Hematopoietic multipotent progenitor cell treated with erythropoietin and hydrocortisone succinate and interleukin-3 and kit ligand, for 8 days (in vitro differentiated cells): ENCODE measurements around the gene EPHB1.

ENCODE experiments used
- DNase-seq: peaks from one replicate; pipeline ENCODE4 v3.0.0-alpha.2; 2015

The EPHB1 gene

DNA sequence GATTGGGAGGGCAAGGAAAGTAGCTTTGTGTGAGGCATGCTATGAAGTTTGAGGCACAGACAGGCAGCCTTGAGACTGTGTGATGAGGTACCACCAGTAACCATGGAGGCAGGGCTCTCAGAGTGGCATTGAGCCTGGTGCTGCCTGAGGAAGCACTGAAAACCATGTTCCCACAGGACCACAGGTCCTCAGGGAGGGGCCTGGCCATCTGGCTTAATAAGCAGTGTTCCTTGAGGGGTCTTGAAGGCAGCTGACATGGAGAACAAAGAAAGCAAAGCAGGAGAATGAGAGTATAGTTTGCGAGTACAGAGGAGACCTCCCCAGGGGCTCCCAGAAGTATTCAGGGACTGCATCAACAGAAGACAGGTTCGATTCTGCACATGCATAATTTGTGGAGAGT, 346.6 kb downstream of the EPHB1 start:
- no peak for DNase-seq

DNA sequence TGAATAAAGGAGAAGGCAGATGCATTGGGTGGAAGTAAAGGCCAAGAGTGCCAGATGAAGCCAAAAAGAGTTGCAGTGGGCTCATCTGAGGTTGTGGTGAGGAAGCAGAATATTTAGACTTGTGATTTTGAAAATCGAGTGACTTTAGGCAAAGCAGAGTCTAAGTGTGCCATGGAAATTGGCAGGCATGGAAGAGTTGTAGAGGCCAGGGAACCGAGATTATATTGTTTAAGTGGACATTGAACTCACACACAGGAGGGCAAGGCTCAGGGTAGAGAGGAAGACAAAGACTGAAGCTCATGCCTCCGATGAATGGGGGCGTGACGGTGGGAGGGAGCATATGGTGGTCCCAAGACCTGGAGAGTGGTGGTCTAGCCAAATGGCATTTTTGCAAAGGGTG, 347.5 kb downstream of the EPHB1 start:
- DNase-seq: no peak

- DNase-seq: no peak
These were observed 348.4 kb downstream of the EPHB1 start for GRCh38 chr3:135143474-135143873.

GRCh38 chr3:135145581-135145980, 350.5 kb downstream of the EPHB1 start:
- no peak for DNase-seq

GRCh38 chr3:135147657-135148056, 352.6 kb downstream of the EPHB1 start:
- no peak for DNase-seq

DNA sequence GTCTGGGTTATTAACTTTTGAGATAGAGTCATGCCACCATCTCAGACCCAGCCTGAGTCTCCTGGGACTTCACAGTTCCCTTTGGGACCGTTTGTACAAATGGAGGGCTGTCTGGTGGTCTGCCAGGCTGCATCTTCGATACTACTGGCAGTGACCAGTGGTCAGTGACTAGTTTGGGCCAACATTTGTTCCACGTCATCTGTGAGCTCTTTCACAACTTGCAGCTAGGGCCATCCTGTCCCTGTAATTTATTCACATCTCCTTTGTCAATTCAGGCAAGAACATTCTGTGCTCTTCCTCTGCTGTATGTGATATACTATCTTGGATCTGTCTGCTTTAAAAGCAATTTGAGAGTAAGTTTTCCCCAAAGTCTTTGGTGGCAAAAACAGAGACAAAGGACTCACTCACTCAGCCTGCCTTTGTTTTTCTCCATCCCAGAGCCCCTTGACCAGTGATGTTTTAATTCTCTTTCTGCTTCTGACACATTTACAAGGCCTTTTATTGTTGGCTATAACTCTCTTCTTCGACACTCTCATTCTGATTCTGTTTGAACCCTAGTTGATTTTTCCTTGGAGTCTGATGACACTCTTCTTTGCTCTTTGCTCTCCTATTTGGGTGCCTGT, 353.4 kb downstream of the EPHB1 start:
- no peak for DNase-seq

DNA sequence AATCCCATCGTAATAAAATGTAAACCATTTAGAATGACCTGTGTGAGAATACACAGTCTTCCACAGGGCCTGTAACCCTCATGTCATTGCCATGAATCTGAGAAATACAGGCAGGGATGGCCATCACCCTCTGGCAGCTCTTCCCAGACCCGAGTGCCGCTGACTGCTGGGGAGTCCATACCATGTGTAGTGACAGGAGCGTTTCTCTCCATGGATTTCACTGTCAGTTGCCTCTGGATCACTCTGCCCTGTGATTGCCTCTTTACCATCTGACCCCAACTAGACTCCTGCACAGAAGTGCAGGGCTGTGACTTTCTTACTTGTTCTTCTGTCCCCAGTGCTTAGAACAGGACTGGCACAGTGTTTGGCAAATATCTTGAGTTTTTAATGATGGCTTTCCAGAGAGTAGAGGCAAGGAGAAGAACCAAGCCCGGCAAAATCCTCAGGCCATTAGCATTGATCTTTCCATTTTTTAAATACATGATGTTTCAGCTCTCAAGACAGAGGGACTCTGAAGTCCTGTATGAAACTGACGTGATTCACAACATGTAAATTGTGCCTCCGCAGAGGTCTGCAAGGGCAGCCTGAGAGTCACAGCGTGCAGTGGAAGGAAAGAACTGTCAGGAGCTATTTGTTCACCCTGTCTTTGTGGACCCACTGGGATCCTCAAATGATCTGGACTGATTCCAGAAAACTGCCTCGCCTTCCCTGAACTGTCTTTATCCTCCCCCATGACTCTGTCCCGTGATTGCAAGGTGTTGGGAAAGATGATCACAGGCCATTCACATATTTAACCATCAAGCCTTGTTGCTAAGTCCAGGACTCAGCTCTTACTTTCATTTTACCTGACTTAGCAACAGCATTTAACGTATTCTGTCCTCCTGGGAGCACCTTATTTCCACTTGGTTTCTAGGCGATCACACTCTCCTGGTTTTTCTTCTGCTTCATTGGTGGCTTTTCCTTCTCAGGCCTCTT, 354.9 kb downstream of the EPHB1 start:
- no peak for DNase-seq

DNA sequence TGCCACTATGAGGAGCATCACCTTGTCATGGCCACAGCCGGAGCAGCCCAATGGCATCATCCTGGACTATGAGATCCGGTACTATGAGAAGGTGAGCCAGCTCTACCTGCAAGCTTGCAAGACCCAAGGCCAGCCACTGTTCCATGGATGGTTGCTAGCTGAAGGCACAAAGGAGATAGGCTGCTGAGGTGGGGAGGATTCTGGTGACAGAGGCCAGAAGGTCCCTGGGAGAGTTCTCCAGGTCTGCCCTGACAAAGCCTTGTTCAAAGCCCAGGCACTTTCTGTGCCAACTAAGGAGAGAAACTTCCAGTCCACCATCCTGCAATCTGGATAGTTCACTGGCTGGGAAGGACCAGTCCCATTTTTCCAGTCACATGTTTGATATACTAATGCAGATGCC, 359.1 kb downstream of the EPHB1 start:
- no peak for DNase-seq

DNA sequence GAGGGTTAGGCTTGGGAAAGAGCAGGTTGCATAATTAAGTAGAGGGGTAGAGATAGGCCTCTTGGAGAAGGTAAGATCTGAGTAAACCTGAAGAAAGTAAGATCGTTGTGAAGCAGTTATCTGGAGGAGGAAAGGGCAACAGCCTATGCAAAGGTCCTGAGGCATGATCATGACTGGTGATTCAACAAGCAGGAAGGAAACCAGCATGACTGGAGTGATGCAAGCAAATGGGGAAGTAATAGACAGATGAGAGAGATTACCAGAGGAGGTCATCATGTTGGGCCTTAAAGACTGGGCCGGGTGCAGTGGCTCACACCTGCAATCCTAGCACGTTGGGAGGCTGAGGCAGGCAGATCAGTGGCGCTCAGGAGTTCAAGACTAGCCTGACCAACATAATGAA, 360.2 kb downstream of the EPHB1 start:
- DNase-seq: no peak

DNA sequence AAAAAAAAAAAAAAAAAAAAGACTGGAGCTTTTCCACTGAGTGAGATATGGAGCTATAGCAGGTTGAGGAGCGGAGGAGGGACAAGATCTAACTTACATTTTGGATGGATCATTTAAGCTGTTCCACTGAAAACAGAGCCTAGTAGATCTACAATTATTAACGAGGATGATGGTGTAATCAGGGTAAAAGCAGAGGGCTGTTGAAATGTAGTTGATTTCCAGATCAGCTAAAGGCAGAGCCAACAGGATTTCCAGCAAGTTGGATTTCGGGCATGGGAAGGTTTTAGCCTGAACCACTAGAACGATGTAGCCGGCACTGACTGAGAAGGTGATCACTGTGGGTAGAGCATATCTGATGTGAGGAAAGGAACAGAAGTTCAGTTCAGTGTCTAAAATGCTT, 360.7 kb downstream of the EPHB1 start:
- no peak for DNase-seq

DNA sequence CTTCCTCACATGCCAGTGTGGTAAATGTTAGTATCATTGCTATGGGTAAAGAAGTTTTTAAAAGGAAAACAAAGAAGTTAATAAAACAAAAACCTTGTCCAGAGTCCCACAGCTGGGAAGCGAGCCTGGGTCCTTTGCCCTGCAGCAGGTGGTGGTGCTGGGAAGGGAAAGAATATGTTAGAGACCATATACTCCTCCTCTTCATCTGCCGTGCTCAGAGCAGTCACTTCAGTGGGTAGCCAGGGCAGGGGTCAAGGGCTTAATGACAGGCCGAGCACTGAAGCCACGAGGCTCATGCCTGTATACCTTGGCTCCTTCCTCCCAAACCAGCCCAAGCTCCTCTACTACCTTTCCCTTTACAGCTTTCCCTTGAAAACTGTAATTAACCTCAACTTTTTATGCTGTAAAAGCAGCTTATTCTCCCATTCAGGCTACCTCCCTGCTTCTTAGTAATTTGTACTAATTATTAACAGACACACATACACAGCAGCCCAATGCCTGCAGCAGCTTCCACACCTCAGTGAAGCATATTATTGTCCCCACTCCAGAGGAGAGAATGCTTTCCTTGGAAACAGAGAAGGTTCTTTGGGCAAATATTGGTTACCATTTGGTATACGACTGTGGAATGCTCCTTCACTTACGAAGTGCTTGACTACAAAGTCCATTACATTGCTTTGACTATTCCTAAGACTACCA, 362.1 kb downstream of the EPHB1 start:
- no peak for DNase-seq

- no peak for DNase-seq
These were observed 363.5 kb downstream of the EPHB1 start for GRCh38 chr3:135158520-135158919.

- no peak for DNase-seq
These were observed 364.7 kb downstream of the EPHB1 start for GRCh38 chr3:135159681-135160247.

- DNase-seq: no peak
These were observed 366.4 kb downstream of the EPHB1 start for GRCh38 chr3:135161425-135161824.

- DNase-seq: no peak
These were observed 368.6 kb downstream of the EPHB1 start for GRCh38 chr3:135163701-135164100.

GRCh38 chr3:135165260-135165659, 370.2 kb downstream of the EPHB1 start:
- DNase-seq: no peak

GRCh38 chr3:135166266-135166825, 371.3 kb downstream of the EPHB1 start:
- DNase-seq: no peak

DNA sequence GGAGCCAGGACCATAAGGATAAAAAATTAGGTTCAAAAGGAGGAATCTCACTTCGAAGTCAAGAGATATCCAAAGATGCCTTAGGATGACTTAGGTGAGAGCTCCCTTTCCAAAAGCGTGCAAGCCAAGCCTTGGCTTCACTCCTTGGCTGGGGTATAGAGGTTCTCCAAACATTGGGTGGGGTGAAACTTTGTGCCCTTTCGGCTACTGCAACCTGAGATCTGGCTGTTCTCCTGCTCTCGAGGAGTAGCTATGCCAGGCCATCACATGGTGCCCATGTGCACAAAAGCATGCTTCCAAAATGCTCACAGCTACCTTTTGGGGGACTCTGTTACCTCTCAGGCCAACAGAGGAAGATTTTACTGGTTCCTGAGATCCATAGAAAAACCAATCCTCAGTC, 373.8 kb downstream of the EPHB1 start:
- DNase-seq: no peak

- no peak for DNase-seq
These were observed 374.6 kb downstream of the EPHB1 start for GRCh38 chr3:135169651-135170050.

DNA sequence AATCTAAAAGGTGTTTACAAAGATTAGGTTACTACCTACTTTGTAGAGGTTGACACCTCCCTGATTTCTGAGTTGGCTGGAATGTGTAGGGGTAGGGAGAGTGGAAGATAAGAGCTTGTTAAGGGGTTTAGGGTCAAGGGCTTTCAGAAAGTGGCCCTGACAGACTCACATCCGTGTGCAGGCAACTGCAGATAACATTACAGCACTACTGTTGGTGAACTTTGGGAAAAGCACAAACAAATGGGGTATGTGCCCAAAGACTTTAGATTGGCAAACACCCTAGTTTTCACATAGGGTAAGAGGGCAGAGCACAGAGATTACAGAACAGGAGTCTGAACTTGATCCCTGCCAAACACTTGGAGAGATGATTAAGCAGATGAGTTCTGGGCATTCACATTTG, 375.7 kb downstream of the EPHB1 start:
- DNase-seq: no peak

- DNase-seq: no peak
These were observed 377.3 kb downstream of the EPHB1 start for GRCh38 chr3:135172191-135172869.

- DNase-seq: no peak
These were observed 380.7 kb downstream of the EPHB1 start for GRCh38 chr3:135175728-135176277.
